ENCODE data around the gene CT45A1. TPM values are rescaled to one million over a fixed set of nuclear protein-coding genes. Genes with fewer than 3 reads are reported as not detected.
"Not testable (repeated sequence)": the region's sequence is repeated elsewhere in the genome, so short reads cannot be mapped to it uniquely, and the experiment has no call there.

CT45A1 gene
- total and polyA plus RNA-seq, 2 of the 13 experiments (the other 11 are each of a cell fraction or from before 2014, with no cell fraction given) = not detected

DNA sequence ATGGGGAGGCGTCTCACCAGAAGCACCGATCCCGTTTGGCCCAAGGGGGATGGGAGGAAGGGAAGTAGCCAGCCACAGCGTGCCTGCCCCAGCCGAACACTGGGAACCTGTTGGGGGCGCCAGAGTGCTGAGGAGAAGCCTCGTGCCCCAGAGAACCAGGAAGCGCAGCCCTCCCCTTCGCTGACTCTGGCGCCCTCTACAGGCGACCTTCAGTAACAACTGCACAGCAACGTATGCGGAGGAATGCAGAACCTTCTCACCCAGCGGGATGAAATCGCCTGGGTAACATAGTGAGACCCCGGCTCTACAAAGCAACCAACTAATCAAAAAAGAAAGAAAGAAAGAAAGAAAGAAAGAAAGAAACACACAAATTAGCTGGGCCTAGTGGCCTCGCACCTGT is 54.7 kb downstream of the CT45A1 start, which contains the start of gene CT45A3:
TSS of gene CT45A3 (minus strand) at position 101 of the 400 bp plus-strand sequence. CDS start 3,747 bp downstream, outside the sequence.
- POLR2A ChIA-PET; ATAC-seq; H3K4me3 ChIP-seq (replicated peaks in 1 of 3; ENCODE audit: insufficient read depth in 1 of 3, low read depth in 2 of 3, low read length in 3 of 3); in situ Hi-C loops (cut with HindIII; ENCODE audit: extremely low pct_ligation_motif_present, low pct_unique_long_range_greater_than_20kb); H4K20me1 ChIP-seq (ENCODE audit: insufficient read depth, low read length); H3K27ac ChIP-seq (ENCODE audit: extremely low read length, insufficient read depth, low read length); CTCF ChIA-PET (ENCODE audit: low intra/inter-chr PET ratio, low total read pairs); H3K4me1 ChIP-seq (ENCODE audit: insufficient read depth, low read length); H3K9ac ChIP-seq (ENCODE audit: insufficient read depth, low read depth, low read length); H3K9me3 ChIP-seq (ENCODE audit: low read length); DNase-seq (ENCODE audit: low spot score); H3K4me2 ChIP-seq (ENCODE audit: low read depth, low read length); BruUV-seq (replicated peaks); intact Hi-C loops (cut with micrococcal nuclease; ENCODE audit: unreplicated experiment); H3K27me3 ChIP-seq (ENCODE audit: control insufficient read depth in 1 of 2, insufficient read depth in 2 of 2, low read length in 2 of 2); H3K36me3 ChIP-seq (replicated peaks in 1 of 2; ENCODE audit: control insufficient read depth in 1 of 2, insufficient read depth in 2 of 2, low read length in 2 of 2); H2AFZ ChIP-seq (ENCODE audit: low read length); FAIRE-seq; H3K79me2 ChIP-seq (ENCODE audit: insufficient read depth, low read length): not testable (repeated sequence)
- no CpG with 5 or more reads among the region's 17 CpGs for WGBS (ENCODE audit: low lambda C conversion rate)

Small RNA genes within 50 kb of the gene (small RNA-seq; reads per million reads assigned to genes)
- gene AC240442.1 (ENCODE audit: insufficient read depth in 2 of 3, insufficient read length in 3 of 3, low read depth in 2 of 3, low replicate concordance in 1 of 3) = 0 reads per million in 3 experiments

Other genes starting within 250 kb of the CT45A1 start
- not detected in 2 replicates for gene INTS6L, start 193.0 kb upstream of the CT45A1 start, total RNA-seq (2016; rRNA removed; fragmentation: Illumina TruSeq; extraction: Trizol)
- gene INTS6L, start 193.0 kb upstream of the CT45A1 start, polyA plus RNA-seq (2011; rRNA removed) = 0.01 TPM in 1 of 2 replicates, not detected in the other
- not detected in 2 replicates for gene CT45A3, start 54.6 kb downstream of the CT45A1 start, total RNA-seq (2016; rRNA removed; fragmentation: Illumina TruSeq; extraction: Trizol)
- gene CT45A3, start 54.6 kb downstream of the CT45A1 start, polyA plus RNA-seq (2011; rRNA removed) = not detected in 2 replicates
- gene CT45A5, start 71.9 kb downstream of the CT45A1 start, total RNA-seq (2016; rRNA removed; fragmentation: Illumina TruSeq; extraction: Trizol) = not detected in 2 replicates
- not detected in 2 replicates for gene CT45A5, start 71.9 kb downstream of the CT45A1 start, polyA plus RNA-seq (2011; rRNA removed)
- gene CT45A6, start 89.1 kb downstream of the CT45A1 start, total RNA-seq (2016; rRNA removed; fragmentation: Illumina TruSeq; extraction: Trizol) = not detected in 2 replicates
- not detected in 2 replicates for gene CT45A6, start 89.1 kb downstream of the CT45A1 start, polyA plus RNA-seq (2011; rRNA removed)
- gene CT45A2, start 106.4 kb downstream of the CT45A1 start, total RNA-seq (2016; rRNA removed; fragmentation: Illumina TruSeq; extraction: Trizol) = not detected in 2 replicates
- gene CT45A2, start 106.4 kb downstream of the CT45A1 start, polyA plus RNA-seq (2011; rRNA removed) = not detected in 2 replicates
- not detected in 2 replicates for gene CT45A7, start 123.6 kb downstream of the CT45A1 start, total RNA-seq (2016; rRNA removed; fragmentation: Illumina TruSeq; extraction: Trizol)
- not detected in 2 replicates for gene CT45A7, start 123.6 kb downstream of the CT45A1 start, polyA plus RNA-seq (2011; rRNA removed)
- gene CT45A8, start 140.9 kb downstream of the CT45A1 start, total RNA-seq (2016; rRNA removed; fragmentation: Illumina TruSeq; extraction: Trizol) = not detected in 2 replicates
- gene CT45A8, start 140.9 kb downstream of the CT45A1 start, polyA plus RNA-seq (2011; rRNA removed) = not detected in 2 replicates
- not detected in 2 replicates for gene CT45A9, start 158.2 kb downstream of the CT45A1 start, total RNA-seq (2016; rRNA removed; fragmentation: Illumina TruSeq; extraction: Trizol)
- not detected in 2 replicates for gene CT45A9, start 158.2 kb downstream of the CT45A1 start, polyA plus RNA-seq (2011; rRNA removed)
- not detected in 2 replicates for gene CT45A10, start 179.8 kb downstream of the CT45A1 start, total RNA-seq (2016; rRNA removed; fragmentation: Illumina TruSeq; extraction: Trizol)
- not detected in 2 replicates for gene CT45A10, start 179.8 kb downstream of the CT45A1 start, polyA plus RNA-seq (2011; rRNA removed)
- not detected in 2 replicates for gene SAGE1, start 180.1 kb downstream of the CT45A1 start, total RNA-seq (2016; rRNA removed; fragmentation: Illumina TruSeq; extraction: Trizol)
- not detected in 2 replicates for gene SAGE1, start 180.1 kb downstream of the CT45A1 start, polyA plus RNA-seq (2011; rRNA removed)